Immature natural killer cell (primary cell): Measurements from ENCODE around the gene TH. TPM values are rescaled to one million over a fixed set of nuclear protein-coding genes. Genes with fewer than 3 reads are reported as not detected.

Experiments
- DNase-seq, 3 donors: peaks; one replicate each; pipeline ENCODE4 v3.0.0; 2022; ENCODE audit warnings: mixed read lengths in 1 of 3
- H3K27ac Mint-ChIP-seq, 6 donors: one replicate each; pipeline ENCODE4 v1.8.0; 2020; ENCODE audit warnings: mixed read lengths in 6 of 6, mild to moderate bottlenecking in 5 of 6, inconsistent platforms in 4 of 6, moderate library complexity in 3 of 6
- H3K27me3 Mint-ChIP-seq, 3 donors: one replicate each; pipeline ENCODE4 v1.8.0; 2020 to 2021; ENCODE audit warnings: low read depth in 3 of 3, mild to moderate bottlenecking in 3 of 3, mixed read lengths in 3 of 3, moderate library complexity in 3 of 3, inconsistent platforms in 1 of 3
- H3K36me3 Mint-ChIP-seq, 3 donors: one replicate each; pipeline ENCODE4 v1.8.0; 2020; ENCODE audit warnings: mixed read lengths in 3 of 3, inconsistent platforms in 2 of 3, mild to moderate bottlenecking in 2 of 3
- H3K4me1 Mint-ChIP-seq, 2 donors: one replicate each; pipeline ENCODE4 v1.8.0; 2020; ENCODE audit warnings: inconsistent platforms in 2 of 2, mild to moderate bottlenecking in 2 of 2, mixed read lengths in 2 of 2, moderate library complexity in 1 of 2
- H3K4me3 Mint-ChIP-seq, 5 donors: one replicate each; pipeline ENCODE4 v1.8.0; 2020; ENCODE audit warnings: mild to moderate bottlenecking in 5 of 5, mixed read lengths in 5 of 5, inconsistent platforms in 3 of 5, moderate library complexity in 3 of 5
- H3K9me3 Mint-ChIP-seq, 6 donors: one replicate each; pipeline ENCODE4 v1.8.0; 2020; ENCODE audit warnings: mild to moderate bottlenecking in 6 of 6, mixed read lengths in 6 of 6, inconsistent platforms in 4 of 6, moderate library complexity in 3 of 6
- polyA plus RNA-seq, 3 donors: library from polyadenylated mRNA; unstranded; fragments of 300-500 nt; fragmentation: Illumina TruSeq; gene quantifications; one replicate each; pipeline ENCODE4 v1.2.3, GENCODE V29; 2021

Gene TH
- polyA plus RNA-seq, 3 donors from 2014 or later, result not detected

DNA sequence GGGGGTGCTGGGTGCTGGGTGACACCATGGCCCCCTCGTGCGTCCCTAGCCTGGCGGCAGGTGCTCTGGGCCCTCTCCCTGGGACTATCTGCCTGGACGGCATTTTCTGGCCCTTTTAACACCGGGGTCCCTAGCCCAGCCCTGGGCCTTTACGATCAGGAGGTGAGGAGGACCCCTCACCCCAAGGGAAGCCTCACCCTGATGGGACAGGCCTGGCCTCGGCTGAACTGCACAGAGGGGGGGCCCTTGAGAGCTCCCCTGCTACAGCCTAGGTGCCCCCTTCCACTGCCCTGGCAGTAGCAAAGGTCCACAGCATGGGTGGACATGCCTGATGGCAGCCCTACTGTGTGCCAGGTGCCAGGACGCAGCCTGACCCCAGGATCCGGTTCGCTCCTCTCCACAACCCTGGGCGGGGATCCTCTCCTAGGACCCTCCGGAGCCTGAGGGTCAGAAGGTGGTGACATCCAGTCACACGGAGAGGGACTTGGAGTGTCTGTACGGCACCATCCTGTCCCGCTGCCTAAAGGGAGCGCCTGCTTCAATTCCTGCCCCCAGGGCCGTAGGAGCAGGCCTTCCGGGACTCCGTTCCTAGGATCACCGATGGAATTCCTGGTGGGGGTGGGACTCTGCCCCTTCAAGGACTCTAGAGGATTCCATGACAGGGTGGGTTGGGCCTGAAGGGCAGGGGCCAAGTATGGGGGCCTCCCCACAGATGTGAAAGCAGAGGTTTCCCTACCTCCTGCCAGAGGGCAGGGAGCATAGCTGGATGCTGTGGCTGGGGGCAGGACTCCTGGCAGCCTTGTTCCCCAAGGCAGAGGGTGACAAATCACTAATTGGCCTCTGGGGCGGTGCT, 33.0 kb upstream of the TH start:
- H3K27me3 Mint-ChIP-seq, result no peaks in the 10 kb centered on the region
- H3K36me3 Mint-ChIP-seq, result peaks cover 0 to 4% (median 0%) of the 10 kb centered on the region in 3 donors
- no peak overlapping the region for H3K4me3 Mint-ChIP-seq
- H3K4me1 Mint-ChIP-seq, result no peaks in the 10 kb centered on the region
- H3K9me3 Mint-ChIP-seq, result peaks cover 0 to 3% (median 0%) of the 10 kb centered on the region in 6 donors
- no peak for DNase-seq
- no peak overlapping the region for H3K27ac Mint-ChIP-seq

DNA sequence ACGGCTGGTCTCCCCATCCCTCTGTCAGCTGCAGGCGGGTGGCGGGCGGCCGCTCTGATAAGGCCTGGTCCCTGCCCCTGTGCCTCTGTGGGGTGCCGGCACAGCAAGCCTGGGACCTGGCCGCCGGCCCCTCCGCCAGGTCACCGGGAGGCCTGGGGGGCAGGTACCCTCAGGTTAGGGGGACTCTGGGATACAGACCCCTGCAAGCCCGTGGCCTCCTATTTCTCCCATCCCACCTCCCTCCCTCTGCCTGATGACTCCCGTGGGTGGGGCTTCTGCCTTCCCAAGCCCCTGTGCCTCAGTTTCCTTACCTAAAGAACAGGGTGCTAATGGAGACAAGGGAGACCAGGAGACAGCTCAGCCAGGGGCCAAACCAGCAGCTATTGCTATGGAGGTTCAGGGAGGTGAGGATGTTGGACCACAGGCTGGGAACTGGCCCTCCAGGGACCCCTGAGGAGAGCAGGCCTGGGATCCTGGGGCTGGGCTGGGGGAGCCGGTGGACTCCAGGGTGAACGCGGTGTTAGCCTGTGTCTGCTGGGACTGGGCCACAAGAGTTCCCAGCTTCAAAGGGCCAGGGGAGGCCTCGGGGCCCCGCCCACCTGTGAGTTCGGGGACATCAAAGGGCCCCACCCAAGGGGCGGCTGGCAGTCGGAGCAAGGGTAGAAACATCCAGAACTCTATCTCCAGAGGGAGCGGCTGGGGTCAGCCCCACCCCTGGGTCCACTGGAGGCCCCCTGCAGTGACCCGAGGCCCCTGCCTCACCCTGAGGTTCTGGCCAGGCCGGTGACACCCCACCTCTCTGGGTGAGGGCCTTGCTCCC, 32.0 kb upstream of the TH start:
- no peak for DNase-seq
- no peaks in the 10 kb centered on the region for H3K27me3 Mint-ChIP-seq

GRCh38 chr11:2202900-2203439, 31.4 kb upstream of the TH start:
- Mint-ChIP-seq H3K4me3 (no peak overlapping the region), H3K27me3 (no peaks in the 10 kb centered on the region), H3K36me3 (peaks cover 0 to 4% (median 0%) of the 10 kb centered on the region in 3 donors), H3K27ac (no peak overlapping the region), H3K9me3 (peaks cover 0 to 3% (median 0%) of the 10 kb centered on the region in 6 donors), H3K4me1 (peaks cover 0 to 2% of the 10 kb centered on the region in 2 donors)
- no peak for DNase-seq

More for the DNA sequence above, 32.0 kb upstream of the TH start:
- Mint-ChIP-seq H3K4me3 (no peak overlapping the region), H3K9me3 (peaks cover 0 to 3% (median 0%) of the 10 kb centered on the region in 6 donors), H3K4me1 (no peaks in the 10 kb centered on the region), H3K36me3 (peaks cover 0 to 4% (median 0%) of the 10 kb centered on the region in 3 donors), H3K27ac (no peak overlapping the region)

DNA sequence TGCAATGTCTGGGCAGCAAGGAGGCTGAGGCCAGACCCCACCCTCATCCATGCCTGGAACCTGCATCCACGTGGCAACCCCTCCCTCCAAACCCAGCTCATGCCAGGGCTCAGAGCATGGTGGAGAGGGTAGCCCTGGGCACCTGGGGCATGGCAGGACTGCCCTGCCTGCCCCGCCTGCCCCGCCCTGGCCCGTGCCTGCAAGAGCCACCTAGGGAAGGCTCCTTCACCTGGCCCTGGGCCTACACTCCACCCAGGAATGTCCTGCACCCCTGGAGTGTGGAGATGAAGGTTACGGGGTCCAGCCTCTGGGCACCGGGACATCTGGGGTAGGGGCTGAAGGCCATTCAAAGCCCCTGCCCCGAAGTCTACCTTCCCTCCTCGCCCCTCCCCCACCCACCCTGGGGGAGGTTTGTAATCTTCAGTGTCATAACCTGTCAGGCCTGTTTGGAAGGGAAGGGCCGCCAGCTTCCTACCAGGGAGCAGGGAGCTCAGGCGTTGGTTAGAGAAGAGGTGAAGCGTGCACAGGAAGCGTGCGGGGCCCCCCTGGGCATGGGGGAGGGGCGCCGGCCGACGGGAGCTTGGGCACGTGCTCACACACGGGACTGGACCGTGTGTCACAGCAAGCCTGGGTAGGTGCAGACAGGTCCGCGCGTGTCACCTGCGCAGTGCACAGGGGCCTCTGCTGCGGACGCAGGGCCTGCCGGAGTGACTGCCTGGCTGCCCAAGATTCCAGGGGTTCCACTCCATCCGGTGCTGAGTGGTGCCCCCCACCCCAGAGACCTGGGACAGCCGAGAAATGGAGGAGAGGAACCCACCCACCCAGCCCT, 30.7 kb upstream of the TH start:
- Mint-ChIP-seq H3K4me1 (peaks cover under 1 to 2% of the 10 kb centered on the region in 2 donors), H3K4me3 (no peak overlapping the region), H3K27ac (no peak overlapping the region), H3K9me3 (peaks cover 0 to 3% (median 0%) of the 10 kb centered on the region in 6 donors), H3K27me3 (peaks cover 0 to 1% (median 0%) of the 10 kb centered on the region in 3 donors), H3K36me3 (peaks cover 0 to 4% (median 0%) of the 10 kb centered on the region in 3 donors)
- no peak for DNase-seq

DNA sequence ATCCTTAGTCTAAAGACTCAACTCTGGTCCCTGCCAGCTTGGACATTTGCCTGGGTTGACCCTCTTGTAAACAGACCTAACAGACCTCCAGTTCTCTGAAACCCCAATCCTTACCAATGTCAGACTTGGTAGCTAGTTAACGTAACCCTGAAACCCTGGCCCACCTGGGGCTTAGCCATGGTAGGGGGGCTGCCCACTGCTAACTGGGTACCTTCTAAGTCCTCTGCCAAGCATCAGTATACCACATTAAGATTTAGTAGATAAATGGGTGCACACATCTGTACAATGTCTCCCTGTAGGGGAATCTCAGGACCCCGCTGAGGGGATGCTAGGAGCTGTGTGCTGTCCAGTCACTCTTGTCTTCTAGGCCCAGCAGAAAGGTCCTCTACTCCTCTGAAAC, 29.9 kb upstream of the TH start:
- DNase-seq, result no peak
- Mint-ChIP-seq H3K4me1 (peaks cover 8 to 9% of the 10 kb centered on the region in 2 donors), H3K27me3 (peaks cover 0 to 6% (median 2%) of the 10 kb centered on the region in 3 donors), H3K36me3 (peaks cover 0 to 4% (median 0%) of the 10 kb centered on the region in 3 donors), H3K4me3 (no peak overlapping the region), H3K9me3 (peaks cover 0 to 3% (median 0%) of the 10 kb centered on the region in 6 donors), H3K27ac (no peak overlapping the region)

DNA sequence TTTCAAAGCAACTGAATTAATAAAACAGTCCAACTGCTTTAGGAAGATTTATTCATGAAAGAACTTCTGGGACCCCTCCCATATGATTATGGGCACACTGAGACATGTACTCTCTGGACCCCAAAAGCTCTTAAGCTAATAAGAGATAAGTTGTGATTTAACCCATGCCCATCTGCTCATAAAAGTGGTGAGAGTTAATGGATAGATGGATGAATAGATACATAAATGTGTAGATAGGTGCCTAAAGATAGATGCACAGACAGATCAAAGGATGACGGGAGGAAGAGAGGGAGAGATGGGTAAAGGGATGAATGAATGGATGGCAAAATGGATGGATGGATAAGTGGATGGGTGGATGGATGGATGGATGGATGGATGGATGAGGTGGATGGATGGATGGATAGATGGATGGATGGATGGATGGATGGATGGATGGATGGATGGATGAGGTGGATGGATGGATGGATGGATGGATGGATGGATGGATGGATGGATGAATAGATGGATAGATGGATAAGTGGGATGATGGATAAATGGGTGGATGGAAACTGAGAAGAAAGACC, 29.4 kb upstream of the TH start:
- DNase-seq, result no peak
- no peaks in the 10 kb centered on the region for H3K9me3 Mint-ChIP-seq
- H3K36me3 Mint-ChIP-seq, result peaks cover 0 to 4% (median 0%) of the 10 kb centered on the region in 3 donors
- H3K4me3 Mint-ChIP-seq, result no peak overlapping the region
- peaks cover 13 to 14% of the 10 kb centered on the region in 2 donors for H3K4me1 Mint-ChIP-seq
- peak overlapping the region in 1 of 6 donors; percentile 24 for H3K27ac Mint-ChIP-seq
- H3K27me3 Mint-ChIP-seq, result peaks cover 1 to 9% (median 2%) of the 10 kb centered on the region in 3 donors

DNA sequence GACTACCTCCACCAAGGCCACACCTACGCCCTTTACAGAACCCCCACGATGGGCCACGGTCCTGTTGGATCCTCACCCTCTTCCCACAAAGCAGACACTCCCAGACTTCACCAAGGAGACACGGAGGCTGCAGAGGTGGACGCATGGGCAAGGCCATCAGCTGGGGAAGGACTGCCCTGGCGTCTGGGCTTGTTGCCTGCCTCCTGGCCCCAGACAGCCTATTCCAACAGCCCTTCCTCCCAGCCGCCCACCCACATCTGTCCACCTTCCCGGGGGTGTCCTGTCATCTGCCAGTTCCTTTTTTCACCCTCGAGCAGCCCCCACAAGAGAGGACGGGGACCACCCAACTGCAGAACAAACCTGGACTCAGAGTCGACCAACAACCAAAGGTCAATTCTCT, 28.9 kb upstream of the TH start:
- peak overlapping the region in 1 of 6 donors; percentile 19 for H3K27ac Mint-ChIP-seq
- H3K4me1 Mint-ChIP-seq, result peaks cover 14 to 16% of the 10 kb centered on the region in 2 donors
- H3K9me3 Mint-ChIP-seq, result no peaks in the 10 kb centered on the region
- peaks cover 0 to 4% (median 0%) of the 10 kb centered on the region in 3 donors for H3K36me3 Mint-ChIP-seq
- H3K4me3 Mint-ChIP-seq, result no peak overlapping the region
- DNase-seq, result no peak
- peaks cover 1 to 9% (median 2%) of the 10 kb centered on the region in 3 donors for H3K27me3 Mint-ChIP-seq

DNA sequence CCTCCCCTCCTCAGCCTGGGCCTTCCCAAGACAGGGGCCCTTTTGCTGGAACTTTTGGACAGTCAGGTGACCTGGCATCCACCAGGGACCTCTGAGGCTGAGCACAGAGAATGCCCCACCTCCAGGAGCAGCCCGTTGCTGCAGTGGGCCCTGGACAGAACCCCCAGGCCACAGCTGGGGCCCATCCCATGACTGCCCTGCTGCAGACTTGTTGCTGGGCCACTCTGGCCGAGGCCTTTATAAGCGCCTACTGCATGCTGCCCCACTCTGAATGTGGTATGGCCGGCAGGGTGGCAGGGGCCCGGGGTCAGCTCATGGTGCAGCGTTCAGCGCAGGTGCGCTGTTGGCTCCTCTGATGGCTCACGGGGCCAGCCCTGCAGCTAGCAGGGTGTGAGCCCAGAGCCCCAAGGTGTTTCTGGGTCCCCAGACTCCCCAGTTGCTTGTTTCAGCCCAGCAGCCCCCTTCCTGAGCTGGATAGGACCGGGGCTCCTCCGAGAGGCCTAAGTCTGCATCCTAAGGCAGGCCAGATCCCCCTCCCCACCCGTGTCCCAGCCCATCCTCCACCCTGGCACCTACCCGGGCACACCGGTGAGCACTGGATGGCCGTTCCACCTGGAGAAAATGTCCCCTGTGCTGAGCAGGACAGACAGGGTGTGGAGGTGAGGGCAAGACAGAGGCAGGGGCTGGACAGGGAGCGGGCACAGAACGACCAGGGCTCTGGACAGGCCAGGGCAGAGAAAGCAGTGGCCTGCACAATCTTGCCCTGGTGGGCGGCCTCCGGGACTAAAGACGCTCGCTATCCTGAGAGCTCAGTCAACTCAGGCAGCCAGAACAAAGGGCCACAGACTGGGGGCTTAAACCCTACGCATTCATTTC, 28.1 kb upstream of the TH start:
- Mint-ChIP-seq H3K4me1 (peaks cover 14 to 16% of the 10 kb centered on the region in 2 donors), H3K9me3 (no peaks in the 10 kb centered on the region), H3K4me3 (no peak overlapping the region), H3K27me3 (peaks cover 1 to 9% (median 2%) of the 10 kb centered on the region in 3 donors), H3K27ac (no peak overlapping the region), H3K36me3 (peaks cover 0 to 4% (median 0%) of the 10 kb centered on the region in 3 donors)
- no peak for DNase-seq

GRCh38 chr11:2198621-2199365, 27.2 kb upstream of the TH start:
- Mint-ChIP-seq H3K4me1 (peaks cover 14 to 16% of the 10 kb centered on the region in 2 donors), H3K27ac (no peak overlapping the region), H3K36me3 (peaks cover 0 to 4% (median 0%) of the 10 kb centered on the region in 3 donors), H3K4me3 (no peak overlapping the region), H3K9me3 (no peaks in the 10 kb centered on the region), H3K27me3 (peaks cover 1 to 9% (median 2%) of the 10 kb centered on the region in 3 donors)
- peak in 1 of 3 donors; percentile 30 for DNase-seq

DNA sequence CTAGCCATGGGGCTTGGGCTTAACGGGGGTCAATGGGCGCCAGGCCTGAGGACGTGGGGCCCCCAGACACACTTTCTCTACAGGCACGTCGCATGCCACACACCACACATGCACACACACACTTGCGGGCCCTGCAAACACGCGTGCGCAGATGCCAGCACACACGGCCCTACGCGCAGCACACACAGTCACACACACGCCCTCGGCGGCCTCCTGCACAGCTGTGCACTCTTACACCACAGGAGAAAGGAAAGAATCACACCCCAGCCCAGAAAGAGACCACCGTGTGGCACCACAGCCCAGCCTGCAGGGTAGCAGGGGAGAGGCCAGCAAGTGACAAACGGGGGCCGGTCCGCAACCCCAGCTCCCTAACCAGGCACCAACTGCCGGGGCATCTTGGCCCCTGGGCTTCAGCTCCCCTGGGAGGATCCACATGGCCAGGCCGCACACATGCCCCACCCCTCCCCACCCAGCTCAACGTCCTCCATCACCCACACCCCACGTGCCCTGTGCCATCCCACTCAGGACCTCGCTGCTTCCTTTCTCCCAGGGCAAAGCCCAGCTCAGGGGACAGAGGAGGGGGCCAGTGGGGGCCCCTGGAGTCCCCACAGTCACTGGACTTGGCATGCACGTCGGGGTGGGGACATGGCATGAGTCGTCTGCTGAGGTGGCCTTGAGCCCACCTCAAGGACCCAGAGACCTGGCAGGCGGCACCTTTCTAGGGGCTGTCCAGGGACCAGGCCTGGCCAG, 26.3 kb upstream of the TH start:
- Mint-ChIP-seq H3K27ac (no peak overlapping the region), H3K9me3 (no peaks in the 10 kb centered on the region), H3K4me1 (peaks cover 14 to 16% of the 10 kb centered on the region in 2 donors), H3K36me3 (peaks cover 0 to 4% (median 0%) of the 10 kb centered on the region in 3 donors), H3K4me3 (peak overlapping the region in 1 of 5 donors; percentile 7), H3K27me3 (peaks cover 1 to 9% (median 2%) of the 10 kb centered on the region in 3 donors)
- DNase-seq, result peak in 1 of 3 donors; percentile 14
